ENCODE measurements around the gene RRN3. TPM values are rescaled to one million over a fixed set of nuclear protein-coding genes. Genes with fewer than 3 reads are reported as not detected.
"Not testable (repeated sequence)": the region's sequence is repeated elsewhere in the genome, so short reads cannot be mapped to it uniquely, and the experiment has no call there.

The RRN3 gene
- total and polyA plus RNA-seq, 2 donors from 2014 or later, result 12.3 to 24.7 TPM

- H3K4me1 ChIP-seq (ENCODE audit: control insufficient read depth in 2 of 3, insufficient read depth in 2 of 3, low read depth in 1 of 3, low read length in 3 of 3); H3K27me3 ChIP-seq (ENCODE audit: control insufficient read depth, insufficient read depth, low read length); FAIRE-seq; intact Hi-C loops (cut with DNase I); H3K36me3 ChIP-seq (ENCODE audit: control insufficient read depth in 2 of 3, insufficient read depth in 3 of 3, low read length in 3 of 3); H3K9me3 ChIP-seq (ENCODE audit: control insufficient read depth in 2 of 3, insufficient read depth in 1 of 3, low read length in 3 of 3); DNase-seq: not testable (repeated sequence)
- Histone ChIP-seq H3K4me3 (ENCODE audit: low read length in 3 of 3) (peak overlapping the region; percentile 85 to 89 (median 88)), H3K9ac (ENCODE audit: low read length in 3 of 3) (peak overlapping the region; percentile 55 to 89 (median 85)), H3K27ac (ENCODE audit: low read depth in 2 of 2, low read length in 2 of 2) (peak overlapping the region in 1 of 2 donors; percentile 76)
These were observed 509 bp downstream of the RRN3 start for GRCh38 chr16:15093571-15093954.

- DNase-seq; H3K4me3 ChIP-seq (ENCODE audit: low read length in 3 of 3); H3K36me3 ChIP-seq (ENCODE audit: control insufficient read depth in 2 of 3, insufficient read depth in 3 of 3, low read length in 3 of 3); H3K27ac ChIP-seq (ENCODE audit: low read depth in 2 of 2, low read length in 2 of 2); H3K4me1 ChIP-seq (ENCODE audit: control insufficient read depth in 2 of 3, insufficient read depth in 2 of 3, low read depth in 1 of 3, low read length in 3 of 3); H3K9me3 ChIP-seq (ENCODE audit: control insufficient read depth in 2 of 3, insufficient read depth in 1 of 3, low read length in 3 of 3); FAIRE-seq; H3K27me3 ChIP-seq (ENCODE audit: control insufficient read depth, insufficient read depth, low read length); H3K9ac ChIP-seq (ENCODE audit: low read length in 3 of 3); intact Hi-C loops (cut with DNase I): not testable (repeated sequence)
These were observed 3.3 kb downstream of the RRN3 start for GRCh38 chr16:15090663-15091269.

GRCh38 chr16:15082788-15083187, 11.3 kb downstream of the RRN3 start:
- intact Hi-C loops (cut with DNase I); DNase-seq; H3K36me3 ChIP-seq (ENCODE audit: control insufficient read depth in 2 of 3, insufficient read depth in 3 of 3, low read length in 3 of 3); H3K9me3 ChIP-seq (ENCODE audit: control insufficient read depth in 2 of 3, insufficient read depth in 1 of 3, low read length in 3 of 3); H3K9ac ChIP-seq (ENCODE audit: low read length in 3 of 3); H3K4me3 ChIP-seq (ENCODE audit: low read length in 3 of 3); H3K4me1 ChIP-seq (ENCODE audit: control insufficient read depth in 2 of 3, insufficient read depth in 2 of 3, low read depth in 1 of 3, low read length in 3 of 3); H3K27ac ChIP-seq (ENCODE audit: low read depth in 2 of 2, low read length in 2 of 2); H3K27me3 ChIP-seq (ENCODE audit: control insufficient read depth, insufficient read depth, low read length); FAIRE-seq: not testable (repeated sequence)

- intact Hi-C loops (cut with DNase I); H3K27me3 ChIP-seq (ENCODE audit: control insufficient read depth, insufficient read depth, low read length); FAIRE-seq; H3K4me3 ChIP-seq (ENCODE audit: low read length in 3 of 3); H3K4me1 ChIP-seq (ENCODE audit: control insufficient read depth in 2 of 3, insufficient read depth in 2 of 3, low read depth in 1 of 3, low read length in 3 of 3); H3K36me3 ChIP-seq (ENCODE audit: control insufficient read depth in 2 of 3, insufficient read depth in 3 of 3, low read length in 3 of 3); DNase-seq; H3K9me3 ChIP-seq (ENCODE audit: control insufficient read depth in 2 of 3, insufficient read depth in 1 of 3, low read length in 3 of 3); H3K27ac ChIP-seq (ENCODE audit: low read depth in 2 of 2, low read length in 2 of 2); H3K9ac ChIP-seq (ENCODE audit: low read length in 3 of 3): not testable (repeated sequence)
These were observed 13.2 kb downstream of the RRN3 start for GRCh38 chr16:15080883-15081282.

DNA sequence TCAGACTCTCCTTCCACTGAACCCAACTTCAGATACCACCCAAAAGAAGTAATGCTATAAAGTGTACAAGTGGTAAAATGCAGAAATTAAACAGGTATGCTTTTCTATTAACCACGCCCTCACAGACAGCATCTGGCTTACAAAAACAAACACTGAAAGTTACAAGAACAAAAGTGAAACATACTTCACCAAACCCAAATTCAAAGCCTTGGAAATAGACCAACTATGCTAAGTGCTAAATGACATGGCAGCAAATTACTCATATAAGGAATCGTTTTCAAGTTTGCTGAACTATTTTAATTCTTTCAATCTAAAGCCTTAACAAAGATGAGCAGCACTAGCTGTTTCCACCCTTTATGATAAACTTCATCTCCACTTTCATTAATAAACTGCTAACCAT, 17.9 kb downstream of the RRN3 start:
- DNase-seq; H3K4me1 ChIP-seq (ENCODE audit: control insufficient read depth in 2 of 3, insufficient read depth in 2 of 3, low read depth in 1 of 3, low read length in 3 of 3); H3K4me3 ChIP-seq (ENCODE audit: low read length in 3 of 3); H3K27me3 ChIP-seq (ENCODE audit: control insufficient read depth, insufficient read depth, low read length); FAIRE-seq; H3K9ac ChIP-seq (ENCODE audit: low read length in 3 of 3); H3K27ac ChIP-seq (ENCODE audit: low read depth in 2 of 2, low read length in 2 of 2); H3K9me3 ChIP-seq (ENCODE audit: control insufficient read depth in 2 of 3, insufficient read depth in 1 of 3, low read length in 3 of 3); intact Hi-C loops (cut with DNase I): not testable (repeated sequence)
- H3K36me3 ChIP-seq (ENCODE audit: control insufficient read depth in 2 of 3, insufficient read depth in 3 of 3, low read length in 3 of 3), result peaks cover 4 to 23% (median 12%) of the 10 kb centered on the region in 3 donors

- Histone ChIP-seq H3K36me3 (ENCODE audit: control insufficient read depth in 2 of 3, insufficient read depth in 3 of 3, low read length in 3 of 3) (peaks cover 4 to 35% (median 12%) of the 10 kb centered on the region in 3 donors), H3K27me3 (ENCODE audit: control insufficient read depth, insufficient read depth, low read length) (no peaks in the 10 kb centered on the region), H3K27ac (ENCODE audit: low read depth in 2 of 2, low read length in 2 of 2) (no peak overlapping the region), H3K4me3 (ENCODE audit: low read length in 3 of 3) (no peak overlapping the region), H3K4me1 (ENCODE audit: control insufficient read depth in 2 of 3, insufficient read depth in 2 of 3, low read depth in 1 of 3, low read length in 3 of 3) (no peaks in the 10 kb centered on the region), H3K9me3 (ENCODE audit: control insufficient read depth in 2 of 3, insufficient read depth in 1 of 3, low read length in 3 of 3) (no peaks in the 10 kb centered on the region), H3K9ac (ENCODE audit: low read length in 3 of 3) (no peak overlapping the region)
- TF ChIP-seq, protein P1, sequence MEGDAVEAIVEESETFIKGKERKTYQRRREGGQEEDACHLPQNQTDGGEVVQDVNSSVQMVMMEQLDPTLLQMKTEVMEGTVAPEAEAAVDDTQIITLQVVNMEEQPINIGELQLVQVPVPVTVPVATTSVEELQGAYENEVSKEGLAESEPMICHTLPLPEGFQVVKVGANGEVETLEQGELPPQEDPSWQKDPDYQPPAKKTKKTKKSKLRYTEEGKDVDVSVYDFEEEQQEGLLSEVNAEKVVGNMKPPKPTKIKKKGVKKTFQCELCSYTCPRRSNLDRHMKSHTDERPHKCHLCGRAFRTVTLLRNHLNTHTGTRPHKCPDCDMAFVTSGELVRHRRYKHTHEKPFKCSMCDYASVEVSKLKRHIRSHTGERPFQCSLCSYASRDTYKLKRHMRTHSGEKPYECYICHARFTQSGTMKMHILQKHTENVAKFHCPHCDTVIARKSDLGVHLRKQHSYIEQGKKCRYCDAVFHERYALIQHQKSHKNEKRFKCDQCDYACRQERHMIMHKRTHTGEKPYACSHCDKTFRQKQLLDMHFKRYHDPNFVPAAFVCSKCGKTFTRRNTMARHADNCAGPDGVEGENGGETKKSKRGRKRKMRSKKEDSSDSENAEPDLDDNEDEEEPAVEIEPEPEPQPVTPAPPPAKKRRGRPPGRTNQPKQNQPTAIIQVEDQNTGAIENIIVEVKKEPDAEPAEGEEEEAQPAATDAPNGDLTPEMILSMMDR (IDR thresholded peaks at IDR 0.05; ENCODE audit: borderline replicate concordance, extremely low read depth, insufficient read depth), result no peak
- FAIRE-seq, result no peak
- no peak for DNase-seq
- intact Hi-C loops (cut with DNase I), result no loop called here
These were observed 21.0 kb downstream of the RRN3 start for GRCh38 chr16:15073101-15073500.

GRCh38 chr16:15071916-15072769, 21.9 kb downstream of the RRN3 start:
- peak; percentile 79 for FAIRE-seq
- intact Hi-C loops (cut with DNase I); H3K27me3 ChIP-seq (ENCODE audit: control insufficient read depth, insufficient read depth, low read length); H3K4me1 ChIP-seq (ENCODE audit: control insufficient read depth in 2 of 3, insufficient read depth in 2 of 3, low read depth in 1 of 3, low read length in 3 of 3); H3K9me3 ChIP-seq (ENCODE audit: control insufficient read depth in 2 of 3, insufficient read depth in 1 of 3, low read length in 3 of 3); H3K27ac ChIP-seq (ENCODE audit: low read depth in 2 of 2, low read length in 2 of 2); H3K4me3 ChIP-seq (ENCODE audit: low read length in 3 of 3); H3K9ac ChIP-seq (ENCODE audit: low read length in 3 of 3): not testable (repeated sequence)
- DNase-seq, result peak in 1 of 5 donors; percentile 3
- H3K36me3 ChIP-seq (ENCODE audit: control insufficient read depth in 2 of 3, insufficient read depth in 3 of 3, low read length in 3 of 3), result peaks cover 4 to 35% (median 12%) of the 10 kb centered on the region in 3 donors

All from kidney (tissue), 14 donors.